ENCODE results near the gene SPRR2B. TPM values are rescaled to one million over a fixed set of nuclear protein-coding genes. Genes with fewer than 3 reads are reported as not detected.

The SPRR2B gene
- total RNA-seq, 4 donors from 2014 or later = not detected

- WGBS, 2 donors (ENCODE audit: low coverage in 1 of 2) = 82 to 100% methylated on average over 1 of the region's 1 CpG
- no peaks in the 10 kb centered on the region for H3K4me1 ChIP-seq
Measured at GRCh38 chr1:153035211-153035610, 36.2 kb downstream of the SPRR2B start.

GRCh38 chr1:153032677-153033308 is 38.6 kb downstream of the SPRR2B start:
- no peak overlapping the region for H3K4me3 ChIP-seq
- H3K36me3 ChIP-seq = no peaks in the 10 kb centered on the region
- TF ChIP-seq POLR2AphosphoS5 (IDR thresholded peaks at IDR 0.05) = no peak
- no peak for TF ChIP-seq CTCF (IDR thresholded peaks at IDR 0.05)
- TF ChIP-seq POLR2A (IDR thresholded peaks at IDR 0.05) = no peak
- TF ChIP-seq EP300 (IDR thresholded peaks at IDR 0.05) = no peak
- no peaks in the 10 kb centered on the region for H3K27me3 ChIP-seq
- H3K4me1 ChIP-seq = no peaks in the 10 kb centered on the region
- WGBS, 2 donors (ENCODE audit: low coverage in 1 of 2) = 16 to 38% methylated on average over 2 to 3 of the region's 3 CpGs
- no peak overlapping the region for H3K27ac ChIP-seq
- no peak for ATAC-seq
- no peaks in the 10 kb centered on the region for H3K9me3 ChIP-seq

More at GRCh38 chr1:153035211-153035610, 36.2 kb downstream of the SPRR2B start:
- no peak overlapping the region for H3K27ac ChIP-seq
- no peak for ATAC-seq
- H3K27me3 ChIP-seq = no peaks in the 10 kb centered on the region
- H3K4me3 ChIP-seq = no peak overlapping the region
- TF ChIP-seq POLR2A (IDR thresholded peaks at IDR 0.05) = no peak
- TF ChIP-seq CTCF (IDR thresholded peaks at IDR 0.05) = no peak
- no peak for TF ChIP-seq EP300 (IDR thresholded peaks at IDR 0.05)
- TF ChIP-seq POLR2AphosphoS5 (IDR thresholded peaks at IDR 0.05) = no peak
- H3K9me3 ChIP-seq = no peaks in the 10 kb centered on the region
- no peaks in the 10 kb centered on the region for H3K36me3 ChIP-seq

GRCh38 chr1:153032073-153032472 is 39.3 kb downstream of the SPRR2B start:
- Histone ChIP-seq H3K27me3 (no peaks in the 10 kb centered on the region), H3K36me3 (no peaks in the 10 kb centered on the region), H3K4me3 (no peak overlapping the region), H3K27ac (no peak overlapping the region), H3K9me3 (no peaks in the 10 kb centered on the region), H3K4me1 (no peaks in the 10 kb centered on the region)
- ATAC-seq = no peak
- TF ChIP-seq POLR2AphosphoS5 (IDR thresholded peaks at IDR 0.05) = no peak
- TF ChIP-seq POLR2A (IDR thresholded peaks at IDR 0.05) = no peak
- no peak for TF ChIP-seq EP300 (IDR thresholded peaks at IDR 0.05)
- no peak for TF ChIP-seq CTCF (IDR thresholded peaks at IDR 0.05)

- no peaks in the 10 kb centered on the region for H3K27me3 ChIP-seq
- ATAC-seq = no peak
- H3K4me1 ChIP-seq = no peaks in the 10 kb centered on the region
- H3K27ac ChIP-seq = no peak within 1 kb of the TSS
- H3K9me3 ChIP-seq = no peaks in the 10 kb centered on the region
- H3K4me3 ChIP-seq = no peak within 1 kb of the TSS
- no peaks in the 10 kb centered on the region for H3K36me3 ChIP-seq
- no peak for TF ChIP-seq POLR2AphosphoS5 (IDR thresholded peaks at IDR 0.05)
- no peak for TF ChIP-seq EP300 (IDR thresholded peaks at IDR 0.05)
- no peak for TF ChIP-seq CTCF (IDR thresholded peaks at IDR 0.05)
- no peak for TF ChIP-seq POLR2A (IDR thresholded peaks at IDR 0.05)
Measured at GRCh38 chr1:153030895-153031294, 40.5 kb downstream of the SPRR2B start, which contains the start of gene SPRR1B. TSS of gene SPRR1B (plus strand) at chr1:153031203. CDS start at chr1:153032346, 1,143 bp downstream.

GRCh38 chr1:153028766-153029165 is 42.6 kb downstream of the SPRR2B start:
- Histone ChIP-seq H3K4me1 (no peaks in the 10 kb centered on the region), H3K27me3 (no peaks in the 10 kb centered on the region), H3K9me3 (no peaks in the 10 kb centered on the region), H3K27ac (no peak overlapping the region), H3K4me3 (no peak overlapping the region), H3K36me3 (no peaks in the 10 kb centered on the region)
- TF ChIP-seq POLR2A (IDR thresholded peaks at IDR 0.05) (no peak), POLR2AphosphoS5 (IDR thresholded peaks at IDR 0.05) (no peak), EP300 (IDR thresholded peaks at IDR 0.05) (no peak), CTCF (IDR thresholded peaks at IDR 0.05) (no peak)
- 56 to 58% methylated on average over 1 of the region's 1 CpG for WGBS, 2 donors (ENCODE audit: low coverage in 1 of 2)
- ATAC-seq = no peak

Data from gastroesophageal sphincter (tissue), 4 donors.